ENCODE data around the gene GLCE. TPM values are rescaled to one million over a fixed set of nuclear protein-coding genes. Genes with fewer than 3 reads are reported as not detected.

GLCE gene
- total RNA-seq, 4 donors from 2014 or later = 4.8 to 6.6 (median 5.6) TPM

DNA sequence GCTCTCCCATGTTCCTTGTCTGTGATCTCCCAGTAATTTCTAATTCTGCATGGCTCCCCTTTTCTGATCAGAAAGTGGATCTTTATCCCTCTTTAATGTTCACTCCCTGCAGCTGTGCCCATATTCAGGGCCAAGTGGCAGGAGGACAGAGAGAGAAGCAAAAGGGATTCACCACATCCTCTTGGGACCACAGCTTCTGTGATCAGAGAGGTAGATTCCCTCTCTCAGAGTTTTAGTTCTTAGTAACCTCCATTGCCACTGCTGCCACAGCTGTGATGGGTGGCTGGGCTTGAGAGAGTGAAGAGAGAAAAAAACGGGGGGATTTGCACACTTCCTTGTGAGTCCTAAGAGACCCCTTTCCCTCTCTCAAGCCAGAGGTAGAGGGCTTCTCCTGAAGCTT lies 49.2 kb downstream of the GLCE start:
- TF ChIP-seq, protein P1, sequence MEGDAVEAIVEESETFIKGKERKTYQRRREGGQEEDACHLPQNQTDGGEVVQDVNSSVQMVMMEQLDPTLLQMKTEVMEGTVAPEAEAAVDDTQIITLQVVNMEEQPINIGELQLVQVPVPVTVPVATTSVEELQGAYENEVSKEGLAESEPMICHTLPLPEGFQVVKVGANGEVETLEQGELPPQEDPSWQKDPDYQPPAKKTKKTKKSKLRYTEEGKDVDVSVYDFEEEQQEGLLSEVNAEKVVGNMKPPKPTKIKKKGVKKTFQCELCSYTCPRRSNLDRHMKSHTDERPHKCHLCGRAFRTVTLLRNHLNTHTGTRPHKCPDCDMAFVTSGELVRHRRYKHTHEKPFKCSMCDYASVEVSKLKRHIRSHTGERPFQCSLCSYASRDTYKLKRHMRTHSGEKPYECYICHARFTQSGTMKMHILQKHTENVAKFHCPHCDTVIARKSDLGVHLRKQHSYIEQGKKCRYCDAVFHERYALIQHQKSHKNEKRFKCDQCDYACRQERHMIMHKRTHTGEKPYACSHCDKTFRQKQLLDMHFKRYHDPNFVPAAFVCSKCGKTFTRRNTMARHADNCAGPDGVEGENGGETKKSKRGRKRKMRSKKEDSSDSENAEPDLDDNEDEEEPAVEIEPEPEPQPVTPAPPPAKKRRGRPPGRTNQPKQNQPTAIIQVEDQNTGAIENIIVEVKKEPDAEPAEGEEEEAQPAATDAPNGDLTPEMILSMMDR (IDR thresholded peaks at IDR 0.05 in 4 of 5, conservative IDR thresholded peaks at IDR 0.05 in 1 of 5) = no peak
- TF ChIP-seq POLR2A (IDR thresholded peaks at IDR 0.05) = no peak
- in situ Hi-C loops (cut with MboI; ENCODE audit: low sequenced_read_pairs in 4 of 4) (no loop called here), intact Hi-C loops (cut with DNase I; ENCODE audit: low total_unique reads) (no loop called here)
- no peaks in the 10 kb centered on the region for H3K36me3 ChIP-seq
- no peak for DNase-seq
- ATAC-seq = no peak
- H3K9me3 ChIP-seq = no peaks in the 10 kb centered on the region
- no peak overlapping the region for H3K27ac ChIP-seq
- H3K27me3 ChIP-seq = no peaks in the 10 kb centered on the region
- no peak overlapping the region for H3K4me3 ChIP-seq
- no peaks in the 10 kb centered on the region for H3K4me1 ChIP-seq

DNA sequence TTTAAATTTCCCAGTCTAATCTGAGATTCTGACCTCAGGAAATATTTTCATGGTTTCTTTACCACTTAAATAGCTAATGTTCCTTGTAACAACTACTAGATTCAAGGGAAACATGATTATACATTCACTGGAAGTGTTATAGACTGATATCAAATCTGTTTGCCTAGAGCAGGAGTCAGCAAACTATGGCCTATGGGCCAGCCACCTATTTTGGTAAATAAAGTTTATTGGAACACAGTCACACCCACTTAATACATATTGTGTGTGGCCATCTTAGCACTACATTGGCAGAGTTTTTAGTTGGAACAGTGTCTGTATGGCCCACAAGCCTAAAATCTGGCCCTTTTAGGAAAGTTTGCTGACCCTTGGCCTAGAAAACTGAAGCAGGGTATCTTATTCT lies 50.1 kb downstream of the GLCE start:
- intact Hi-C loops (cut with DNase I; ENCODE audit: low total_unique reads) (no loop called here), in situ Hi-C loops (cut with MboI; ENCODE audit: low sequenced_read_pairs in 4 of 4) (no loop called here)
- no peak for DNase-seq
- Histone ChIP-seq H3K4me1 (no peaks in the 10 kb centered on the region), H3K36me3 (no peaks in the 10 kb centered on the region), H3K27me3 (no peaks in the 10 kb centered on the region), H3K9me3 (no peaks in the 10 kb centered on the region), H3K4me3 (no peak overlapping the region), H3K27ac (no peak overlapping the region)
- TF ChIP-seq, protein P1 (IDR thresholded peaks at IDR 0.05 in 4 of 5, conservative IDR thresholded peaks at IDR 0.05 in 1 of 5) = no peak
- no peak for TF ChIP-seq POLR2A (IDR thresholded peaks at IDR 0.05)
- no peak for ATAC-seq

DNA sequence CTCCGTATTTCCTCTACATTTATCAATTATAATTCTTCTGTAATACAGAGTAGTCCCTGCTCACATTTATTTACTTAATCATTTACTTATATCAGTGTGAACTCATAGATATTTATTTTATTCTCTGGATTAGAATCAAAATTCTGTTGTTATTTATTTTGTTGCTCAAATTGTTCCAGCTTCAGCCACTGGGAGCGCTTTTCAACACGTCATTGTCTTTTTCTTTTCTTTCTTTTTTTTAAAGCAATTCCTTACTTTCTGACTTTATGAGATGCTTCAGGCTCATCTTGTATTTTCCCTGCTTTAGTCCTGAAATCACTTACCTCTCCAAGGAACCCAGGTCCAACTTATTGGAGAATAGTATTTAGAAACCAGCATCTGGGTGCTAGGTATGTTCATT lies 53.4 kb downstream of the GLCE start:
- no peak for TF ChIP-seq POLR2A (IDR thresholded peaks at IDR 0.05)
- TF ChIP-seq, protein P1 (IDR thresholded peaks at IDR 0.05 in 4 of 5, conservative IDR thresholded peaks at IDR 0.05 in 1 of 5) = no peak
- Histone ChIP-seq H3K36me3 (no peaks in the 10 kb centered on the region), H3K9me3 (no peaks in the 10 kb centered on the region), H3K4me1 (no peaks in the 10 kb centered on the region), H3K27ac (no peak overlapping the region), H3K4me3 (no peak overlapping the region), H3K27me3 (no peaks in the 10 kb centered on the region)
- DNase-seq (no peak), ATAC-seq (no peak)
- in situ Hi-C loops (cut with MboI; ENCODE audit: low sequenced_read_pairs in 4 of 4) = no loop called here
- intact Hi-C loops (cut with DNase I; ENCODE audit: low total_unique reads) = no loop called here

DNA sequence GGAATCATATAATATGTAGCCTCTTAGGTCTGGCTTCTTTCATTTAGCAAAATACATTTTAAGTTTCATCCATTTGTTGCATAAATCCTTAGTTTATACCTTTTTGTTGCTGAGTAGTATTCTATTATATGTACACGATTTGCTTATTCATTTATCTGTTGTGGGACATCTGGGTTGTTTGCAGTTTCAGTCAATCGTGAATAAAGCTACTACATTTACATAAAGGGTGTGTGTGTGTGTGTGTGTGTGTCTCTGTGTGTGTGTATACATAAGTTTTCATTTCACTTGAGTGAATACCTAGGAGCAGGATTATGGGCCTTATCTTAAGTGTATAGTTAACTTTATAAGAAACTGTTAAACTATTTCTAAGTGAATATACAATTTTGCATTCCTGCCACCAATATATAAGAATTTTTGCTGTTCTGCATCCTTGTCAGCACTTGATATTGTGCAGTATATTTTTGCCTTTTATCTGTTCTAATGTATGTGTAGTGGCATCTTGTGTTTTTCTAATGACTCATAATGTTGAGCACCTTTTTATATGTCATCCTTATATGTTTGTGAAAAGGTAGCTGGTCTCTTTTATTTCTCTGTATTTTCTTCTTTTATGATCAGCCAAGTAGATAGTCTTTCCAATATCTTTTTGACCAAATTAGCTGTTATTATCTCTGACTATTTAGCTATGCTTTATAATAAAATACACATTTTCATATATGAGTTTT lies 55.0 kb downstream of the GLCE start:
- Histone ChIP-seq H3K27ac (no peak overlapping the region), H3K4me1 (no peaks in the 10 kb centered on the region), H3K27me3 (no peaks in the 10 kb centered on the region), H3K4me3 (no peak overlapping the region), H3K9me3 (no peaks in the 10 kb centered on the region), H3K36me3 (no peaks in the 10 kb centered on the region)
- intact Hi-C loops (cut with DNase I; ENCODE audit: low total_unique reads) = no loop called here
- TF ChIP-seq POLR2A (IDR thresholded peaks at IDR 0.05) = no peak
- TF ChIP-seq, protein P1 (IDR thresholded peaks at IDR 0.05 in 4 of 5, conservative IDR thresholded peaks at IDR 0.05 in 1 of 5) = no peak
- in situ Hi-C loops (cut with MboI; ENCODE audit: low sequenced_read_pairs in 4 of 4) = no loop called here
- ATAC-seq = no peak
- DNase-seq = no peak

DNA sequence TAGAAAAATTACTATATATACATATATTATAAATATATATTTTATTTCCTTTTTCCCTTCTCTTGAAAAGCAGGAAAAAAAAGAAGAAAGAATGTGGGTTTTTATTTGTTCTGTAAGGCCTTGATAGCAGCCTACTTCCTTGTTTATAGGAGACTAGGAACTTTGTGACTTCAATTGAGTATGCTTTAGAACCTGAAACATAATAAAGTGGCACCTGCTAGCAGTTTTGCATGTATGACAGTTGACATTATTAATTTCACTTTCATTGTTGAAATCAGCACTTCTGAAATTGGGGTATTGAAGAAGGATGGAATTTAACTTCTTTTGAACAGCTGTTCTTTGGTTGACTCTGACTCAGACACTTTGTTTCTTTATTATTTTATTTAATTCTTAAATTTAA lies 56.9 kb downstream of the GLCE start:
- DNase-seq (no peak), ATAC-seq (no peak)
- Histone ChIP-seq H3K9me3 (no peaks in the 10 kb centered on the region), H3K27ac (no peak overlapping the region), H3K4me3 (no peak overlapping the region), H3K4me1 (no peaks in the 10 kb centered on the region), H3K27me3 (no peaks in the 10 kb centered on the region), H3K36me3 (no peaks in the 10 kb centered on the region)
- no peak for TF ChIP-seq POLR2A (IDR thresholded peaks at IDR 0.05)
- TF ChIP-seq, protein P1 (IDR thresholded peaks at IDR 0.05 in 4 of 5, conservative IDR thresholded peaks at IDR 0.05 in 1 of 5) = no peak
- in situ Hi-C loops (cut with MboI; ENCODE audit: low sequenced_read_pairs in 4 of 4) = no loop called here
- intact Hi-C loops (cut with DNase I; ENCODE audit: low total_unique reads) = no loop called here
